ENCODE measurements around the gene TRIAP1. TPM values are rescaled to one million over a fixed set of nuclear protein-coding genes. Genes with fewer than 3 reads are reported as not detected.
"Not testable (repeated sequence)": the region's sequence is repeated elsewhere in the genome, so short reads cannot be mapped to it uniquely, and the experiment has no call there.

Gene TRIAP1
- total RNA-seq, 1 experiment from 2014 or later, result 50.1 TPM

DNA sequence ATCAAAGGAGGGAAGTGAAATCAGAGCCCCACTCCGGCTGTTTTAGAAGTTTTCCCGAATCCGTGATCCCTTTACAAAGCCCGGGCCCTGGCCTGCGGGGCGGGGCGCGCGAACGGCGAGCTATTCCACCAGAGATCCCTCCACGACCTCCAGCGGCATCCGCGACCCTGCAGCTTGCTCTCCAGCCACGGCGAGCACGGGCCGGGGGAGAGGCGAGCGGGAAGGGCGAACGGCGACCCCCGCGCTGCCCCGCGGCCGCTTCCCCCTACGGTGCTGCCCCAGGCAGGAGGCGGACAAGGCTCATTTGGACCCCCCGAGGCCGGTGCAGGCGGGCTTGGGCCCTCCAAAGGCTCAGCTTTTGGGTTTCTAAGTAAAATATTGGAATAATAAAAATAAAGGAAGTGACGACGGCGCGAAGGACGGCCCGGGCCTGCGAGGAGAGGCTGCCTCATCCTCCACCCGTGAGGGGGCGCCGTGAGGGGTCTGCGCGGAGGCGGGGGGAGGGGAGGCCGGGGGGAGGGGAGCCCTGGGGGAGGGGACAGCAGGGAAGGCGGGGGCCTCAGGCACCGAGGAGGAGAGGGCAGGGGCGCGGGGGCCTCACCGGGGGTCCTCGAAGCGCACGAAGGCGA lies 22.8 kb upstream of the TRIAP1 start:
- peak; percentile 20 for DNase-seq (ENCODE audit: low read depth)

GRCh38 chr12:120468325-120468820 lies 22.2 kb upstream of the TRIAP1 start:
- DNase-seq (ENCODE audit: low read depth), result peak; percentile 25

DNA sequence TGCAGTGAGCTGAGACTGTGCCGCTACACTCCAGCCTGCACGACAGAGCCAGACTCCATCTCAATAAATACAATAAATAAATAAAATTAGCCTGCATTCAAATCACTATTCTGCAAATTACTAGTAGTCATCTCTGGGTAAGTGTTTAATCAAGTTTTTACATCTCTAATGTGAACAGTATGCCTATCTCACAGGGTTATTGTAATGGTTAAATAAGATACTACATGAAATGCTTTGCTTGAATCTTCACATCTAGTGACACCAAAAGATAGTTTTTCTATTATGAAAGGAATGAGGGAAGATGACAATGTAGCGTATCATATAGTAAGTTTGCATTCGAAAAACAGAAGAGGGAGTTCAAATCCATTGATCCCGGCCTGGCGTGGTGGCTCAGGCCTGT lies 21.3 kb upstream of the TRIAP1 start:
- no peak for DNase-seq (ENCODE audit: low read depth)

DNA sequence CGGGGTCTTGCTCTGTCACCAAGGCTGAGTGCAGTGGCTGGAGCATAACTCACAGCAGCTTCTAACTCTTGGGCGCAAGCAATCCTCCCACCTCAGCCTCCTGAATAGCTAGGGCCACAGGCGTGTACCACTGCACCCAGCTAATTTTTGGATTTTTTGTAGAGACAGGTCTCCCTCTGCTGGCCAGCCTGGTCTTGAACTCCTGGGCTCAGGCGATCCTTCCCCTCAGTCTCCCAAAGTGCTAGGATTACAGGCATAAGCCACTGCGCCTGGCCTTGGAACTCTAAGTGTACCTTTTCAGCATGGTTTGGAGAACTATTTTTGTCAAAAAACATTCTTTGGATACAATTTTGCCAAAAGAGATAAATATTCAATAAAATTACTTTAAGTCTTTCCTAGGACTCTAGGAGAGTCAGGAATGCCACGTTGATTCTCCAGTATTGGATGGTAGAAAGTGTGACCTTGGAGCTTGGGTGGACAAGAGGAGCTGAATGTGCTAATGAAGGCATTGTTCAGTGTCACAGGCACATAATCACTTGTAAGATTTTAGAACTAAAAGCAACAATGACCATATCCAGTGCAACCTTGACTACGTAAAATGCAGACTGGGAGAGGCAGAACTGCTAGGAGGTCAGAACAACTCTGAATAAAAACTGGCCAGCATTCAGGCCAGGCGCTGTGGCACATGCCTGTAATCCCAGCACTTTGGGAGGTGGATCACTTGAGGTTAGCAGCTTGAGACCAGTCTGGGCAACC lies 20.6 kb upstream of the TRIAP1 start:
- DNase-seq (ENCODE audit: low read depth), result peak; percentile 38

- no peak for DNase-seq (ENCODE audit: low read depth)
These were observed 19.6 kb upstream of the TRIAP1 start for GRCh38 chr12:120465756-120466155.

DNA sequence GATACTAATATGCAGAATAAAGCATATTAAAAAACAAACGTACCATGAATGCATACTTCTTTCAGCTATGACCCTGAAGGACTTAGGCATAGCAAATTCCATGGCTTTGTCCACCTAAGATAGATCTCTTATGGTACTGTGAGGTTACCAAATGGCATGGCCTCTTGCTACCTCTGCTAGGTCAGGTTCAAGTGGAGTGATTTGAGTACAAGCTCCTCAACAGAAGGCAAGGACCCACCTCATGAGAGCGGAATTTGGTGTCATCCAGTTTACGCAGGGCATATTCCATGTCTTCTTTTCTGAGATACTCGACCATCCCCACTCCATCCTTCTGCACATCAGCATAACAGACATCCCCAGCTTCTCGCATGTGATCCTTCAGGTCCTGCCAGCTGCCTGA lies 17.5 kb upstream of the TRIAP1 start:
- DNase-seq (ENCODE audit: low read depth), result no peak

DNA sequence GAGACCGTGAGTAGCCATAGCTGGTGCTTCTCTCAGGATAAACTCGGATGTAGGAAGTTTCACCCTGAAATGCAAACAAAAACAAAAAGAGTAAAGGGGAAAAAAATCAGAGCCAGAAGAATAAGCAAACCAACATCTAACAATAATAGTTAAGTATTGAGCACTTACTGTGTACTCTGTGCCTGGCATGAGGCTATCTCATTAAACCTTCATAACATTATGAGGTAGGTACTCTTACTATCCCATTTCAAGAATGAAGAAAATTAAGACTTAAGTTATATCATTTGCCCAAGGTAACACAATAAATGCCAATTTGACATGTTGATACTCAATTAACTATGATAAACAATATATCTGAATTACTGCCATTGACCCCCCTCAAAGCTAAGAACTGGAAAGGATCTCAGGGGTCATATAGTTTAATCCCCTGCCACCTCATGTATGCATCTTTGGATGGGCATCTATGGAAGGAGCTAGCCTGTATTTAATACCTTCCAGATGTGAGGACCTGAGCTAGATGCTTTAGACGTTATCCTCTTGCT lies 16.0 kb upstream of the TRIAP1 start:
- no peak for DNase-seq (ENCODE audit: low read depth)

DNA sequence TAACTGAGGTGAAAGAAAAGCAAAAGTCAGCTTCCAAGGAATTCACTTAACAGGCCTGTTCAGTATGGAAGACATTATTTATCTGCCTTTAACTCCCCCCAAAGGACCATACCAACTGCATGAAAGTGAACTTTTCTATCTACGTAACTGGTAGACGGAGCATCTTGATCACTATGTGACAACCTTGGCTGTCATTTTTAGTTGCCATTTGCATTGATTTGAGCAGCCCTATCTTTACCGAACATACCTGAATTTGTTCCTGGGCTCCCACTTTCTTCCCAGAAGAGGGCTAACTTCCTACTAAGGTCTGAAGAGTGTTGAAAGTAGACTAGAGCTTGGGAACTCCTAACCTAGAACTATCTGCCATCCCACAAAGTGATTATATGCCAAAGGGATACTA lies 14.0 kb upstream of the TRIAP1 start:
- DNase-seq (ENCODE audit: low read depth), result no peak

DNA sequence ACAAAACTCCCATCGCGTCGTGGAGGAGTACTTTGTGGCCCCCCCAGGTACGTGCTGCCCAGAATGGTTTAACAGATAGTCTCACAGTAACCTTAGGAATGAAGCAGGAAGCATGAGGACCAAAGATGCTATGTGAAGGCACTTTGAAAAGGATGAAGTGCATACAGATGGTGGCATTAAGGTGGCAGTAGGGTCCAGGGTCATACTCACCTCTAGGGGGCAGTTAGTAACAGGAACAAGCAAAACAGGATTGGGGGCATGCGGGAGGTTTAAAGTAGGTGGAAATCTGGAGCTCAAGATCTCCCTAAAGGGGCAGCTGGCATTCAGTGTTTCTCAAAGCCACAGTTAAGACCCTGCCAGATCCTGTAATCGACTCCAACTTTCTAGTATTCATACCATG lies 10.9 kb upstream of the TRIAP1 start:
- DNase-seq (ENCODE audit: low read depth), result no peak

DNA sequence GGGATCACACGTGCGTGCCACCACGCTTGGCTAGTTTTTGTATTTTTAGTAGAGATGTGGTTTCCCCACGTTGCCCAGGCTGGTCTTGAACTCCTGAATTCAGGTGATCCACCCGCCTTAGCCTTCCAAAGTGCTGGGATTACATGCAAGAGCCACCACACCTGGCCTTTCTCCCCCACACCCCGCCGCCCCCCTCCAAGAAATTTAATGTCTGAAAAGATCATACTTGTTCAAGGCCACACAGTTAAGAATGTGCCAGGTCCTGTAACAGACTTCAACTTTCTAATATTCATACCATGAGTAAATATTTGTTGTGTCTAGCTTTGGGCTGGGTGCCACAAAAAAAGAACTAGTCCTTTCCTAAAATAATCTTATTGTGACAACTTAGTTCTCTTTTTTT lies 9.1 kb upstream of the TRIAP1 start:
- DNase-seq (ENCODE audit: low read depth), result no peak

- no peak for DNase-seq (ENCODE audit: low read depth)
These were observed 7.8 kb upstream of the TRIAP1 start for GRCh38 chr12:120453977-120454376.

DNA sequence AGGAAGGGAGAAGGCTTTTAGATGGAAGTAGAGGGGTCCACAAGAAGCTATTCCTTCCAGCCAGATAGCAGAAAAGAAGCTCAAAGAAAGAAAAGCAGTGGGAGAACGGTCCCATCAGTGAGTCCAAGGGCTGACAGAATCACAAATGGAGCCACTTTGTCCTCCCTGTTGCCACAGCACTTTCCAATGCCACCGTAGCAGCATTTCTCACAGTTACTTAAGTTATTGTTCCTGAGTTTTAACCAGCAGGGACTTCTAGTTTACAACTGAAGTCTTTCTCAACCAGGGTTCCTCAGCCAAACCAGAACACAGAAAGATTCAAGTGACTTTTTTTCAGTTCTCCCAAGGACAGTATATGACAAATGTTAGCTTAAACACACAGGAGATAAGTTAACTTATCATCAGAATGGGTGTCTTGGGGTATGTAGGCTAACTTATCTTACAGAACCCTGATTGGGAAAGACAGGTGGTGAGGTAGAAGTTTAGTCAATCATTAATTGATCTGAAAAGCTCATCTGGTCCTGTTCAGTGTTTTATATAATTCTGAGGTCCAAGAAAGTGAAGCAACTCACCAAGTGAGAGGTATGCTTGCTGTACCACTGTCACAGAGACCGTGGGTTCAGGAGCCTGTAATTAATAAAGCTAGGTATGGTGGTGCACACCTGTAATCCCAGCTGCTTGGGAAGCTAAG lies 7.0 kb upstream of the TRIAP1 start:
- DNase-seq (ENCODE audit: low read depth), result no peak

DNA sequence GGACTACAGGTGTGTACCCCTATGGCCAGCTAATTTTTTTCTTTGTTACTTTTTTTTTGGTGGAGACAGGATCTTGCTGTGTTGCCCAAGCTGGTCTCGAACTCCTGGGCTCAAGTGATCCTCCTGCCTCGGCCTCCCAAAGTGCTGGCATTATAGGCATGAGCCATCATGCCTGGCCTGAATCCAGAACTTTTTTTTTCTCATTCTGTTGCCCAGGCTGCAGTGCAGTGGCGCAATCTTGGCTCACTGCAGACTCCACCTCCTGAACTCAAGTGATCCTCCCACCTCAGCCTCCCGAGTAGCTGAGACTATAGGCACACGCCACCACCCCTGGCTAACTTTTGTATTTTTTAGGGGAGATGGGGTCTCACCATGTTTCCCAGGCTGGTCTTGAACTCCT lies 6.3 kb upstream of the TRIAP1 start:
- not testable (repeated sequence) for DNase-seq (ENCODE audit: low read depth)

DNA sequence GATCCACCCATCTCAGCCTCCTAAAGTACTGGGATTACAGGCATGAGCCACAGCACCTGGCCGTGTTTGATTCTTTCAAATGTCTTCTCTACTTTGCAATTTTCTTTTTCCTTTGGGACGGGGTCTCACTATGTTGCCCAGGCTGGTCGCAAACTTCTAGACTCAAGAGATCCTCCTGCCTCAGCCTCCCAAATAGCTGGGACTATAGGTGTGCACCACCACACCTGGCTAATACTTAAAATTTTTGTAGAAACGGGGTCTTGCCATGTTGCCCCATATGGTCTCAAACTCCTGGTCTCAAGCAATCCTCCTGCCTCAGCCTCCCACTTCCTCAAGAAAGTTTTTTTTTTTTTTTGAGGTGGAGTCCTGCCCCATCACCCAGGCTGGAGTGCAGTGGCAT lies 1.8 kb upstream of the TRIAP1 start:
- no peak for DNase-seq (ENCODE audit: low read depth)

GRCh38 chr12:120446844-120447178 lies 627 bp upstream of the TRIAP1 start:
- DNase-seq (ENCODE audit: low read depth), result not testable (repeated sequence)

GRCh38 chr12:120444676-120445075 lies 1.5 kb downstream of the TRIAP1 start:
- DNase-seq (ENCODE audit: low read depth), result no peak

DNA sequence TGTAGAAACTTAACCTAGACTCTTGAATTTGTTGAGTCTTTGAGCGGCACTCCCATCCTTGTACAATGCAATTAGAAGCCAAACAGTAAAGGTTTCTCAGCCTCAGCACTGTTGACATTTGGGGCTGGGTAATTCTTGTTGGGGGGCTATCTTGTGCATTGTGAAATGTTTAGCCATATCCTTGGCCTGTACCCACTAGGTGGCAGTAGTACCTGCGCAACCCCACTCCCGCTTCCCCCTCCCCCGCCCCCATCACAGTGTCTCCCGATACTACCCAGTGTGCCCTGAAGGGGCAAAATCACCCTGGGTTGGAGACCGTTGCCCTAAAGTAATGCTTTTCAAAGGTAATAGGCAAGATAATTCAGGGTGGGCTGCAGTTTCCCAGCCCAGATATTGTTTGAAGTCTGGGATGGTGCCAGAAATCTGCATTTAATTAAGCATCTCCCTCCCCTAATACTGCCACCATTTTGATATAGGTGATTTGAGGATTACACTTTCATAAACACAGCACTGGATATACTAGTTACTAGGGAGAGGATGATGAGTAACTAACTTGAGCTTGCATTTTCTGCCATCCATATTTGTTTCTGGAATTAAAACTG lies 6.4 kb downstream of the TRIAP1 start:
- DNase-seq (ENCODE audit: low read depth), result peak; percentile 66

DNA sequence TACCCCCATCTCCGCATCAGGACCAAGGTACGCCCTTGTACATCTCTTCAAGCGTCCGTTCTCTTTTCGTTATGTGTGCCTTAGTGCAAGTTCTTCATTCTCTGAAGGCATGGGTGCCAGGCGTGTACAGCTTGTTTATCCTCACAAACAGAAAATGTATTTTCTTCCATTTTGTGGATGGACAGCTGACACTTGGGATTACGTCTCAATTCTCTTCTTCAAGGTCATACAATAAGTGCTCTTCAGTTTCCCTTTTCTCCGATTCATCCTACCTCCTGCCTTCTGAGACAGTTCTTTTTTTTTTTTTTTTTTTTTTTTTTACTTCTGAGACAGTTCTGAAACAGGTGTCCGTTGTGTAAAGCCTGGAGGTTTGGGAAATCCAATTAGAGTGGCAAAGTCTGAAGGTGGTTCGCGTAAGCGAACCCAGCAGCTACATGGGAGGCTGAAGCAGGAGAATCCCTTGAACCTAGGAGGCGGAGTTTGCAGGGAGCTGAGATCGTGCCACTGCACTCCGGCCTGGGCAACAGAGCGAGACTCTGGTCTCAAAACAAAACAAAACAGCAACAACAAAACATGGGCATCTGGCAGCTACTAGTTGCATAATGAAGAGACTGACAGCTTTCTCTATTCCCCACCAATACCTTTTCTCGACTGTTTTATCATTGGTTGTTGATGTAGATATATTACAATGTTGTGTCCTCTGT lies 7.5 kb downstream of the TRIAP1 start:
- no peak for DNase-seq (ENCODE audit: low read depth)

DNA sequence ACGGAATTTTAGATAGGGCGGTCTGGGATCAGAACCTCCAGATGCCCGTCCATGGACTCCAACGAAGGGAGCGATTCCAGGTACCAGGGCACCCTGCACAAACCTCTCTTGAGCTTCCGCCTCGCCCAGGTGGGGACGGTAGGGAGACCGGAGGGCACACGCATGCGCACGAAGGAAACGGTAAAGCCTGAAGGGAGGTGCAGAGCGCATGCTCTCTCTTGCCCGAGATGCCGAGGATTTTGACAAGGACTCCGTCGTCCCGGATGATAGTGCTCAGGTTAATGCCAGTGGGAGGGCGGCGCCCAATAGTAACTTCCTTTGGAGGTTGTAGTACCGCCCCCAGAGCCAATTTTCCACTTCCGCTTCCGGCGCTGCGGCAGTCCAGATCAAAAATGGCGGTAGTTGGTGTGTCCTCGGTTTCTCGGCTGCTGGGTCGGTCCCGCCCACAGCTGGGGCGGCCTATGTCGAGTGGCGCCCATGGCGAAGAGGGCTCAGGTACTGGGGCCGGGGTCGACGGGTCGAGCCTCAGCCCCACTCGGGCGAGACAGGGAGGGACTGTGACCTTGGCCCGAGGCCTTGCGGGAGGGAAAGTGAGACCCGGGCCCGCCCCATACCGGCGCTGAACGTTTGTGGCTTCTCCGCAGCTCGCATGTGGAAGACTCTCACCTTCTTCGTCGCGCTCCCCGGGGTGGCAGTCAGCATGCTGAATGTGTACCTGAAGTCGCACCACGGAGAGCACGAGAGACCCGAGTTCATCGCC lies 8.3 kb downstream of the TRIAP1 start, which contains the start of gene COX6A1:
COX6A1 (plus strand) TSS at position 379 of the 760 bp plus-strand sequence; CDS start at position 393, 14 bp downstream.
- DNase-seq (ENCODE audit: low read depth), result peak; percentile 98

DNA sequence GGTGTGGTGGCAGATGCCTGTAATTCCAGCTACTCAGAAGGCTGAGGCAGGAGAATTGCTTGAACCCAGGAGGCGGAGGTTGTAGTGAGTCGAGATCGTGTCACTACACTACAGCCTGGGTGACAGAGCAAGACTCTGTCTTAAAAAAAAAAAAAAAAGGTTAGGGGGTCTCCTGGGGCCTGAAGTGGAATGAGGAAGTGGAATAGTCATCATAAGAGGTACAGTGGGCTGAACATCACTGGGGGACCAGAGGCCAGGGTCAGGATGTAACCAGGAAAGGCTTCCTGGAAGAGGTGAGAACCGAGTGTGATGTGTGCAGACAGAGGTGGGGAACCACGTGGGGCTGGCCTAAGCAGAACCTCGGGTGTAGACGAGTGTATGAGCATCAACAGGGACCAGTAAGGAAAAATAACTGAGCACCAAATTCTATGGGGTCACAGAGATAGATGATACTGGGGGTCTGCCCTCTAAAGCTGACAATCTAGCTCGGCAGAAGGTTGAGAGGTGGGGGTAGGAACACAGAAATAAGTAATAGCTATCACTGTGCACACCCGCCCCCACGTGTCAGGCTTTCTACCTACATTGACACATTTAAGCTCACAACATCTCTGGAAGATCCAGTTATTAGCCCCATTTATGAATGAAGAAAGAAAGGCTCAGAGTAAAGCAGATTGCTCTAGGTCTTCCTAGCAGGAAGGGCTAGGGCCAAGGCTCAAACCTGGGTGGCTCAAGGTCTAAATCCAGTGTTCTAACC lies 13.2 kb downstream of the TRIAP1 start:
- DNase-seq (ENCODE audit: low read depth), result no peak

Data from Daoy (cell line).